GM18505 (cell line): Measurements from ENCODE around the gene BMP10.
A peak's percentile ranks its signal among the peaks of the same experiment; 100 is the strongest.
"Not testable (repeated sequence)": the region's sequence is repeated elsewhere in the genome, so short reads cannot be mapped to it uniquely, and the experiment has no call there.

ENCODE experiments used
- ATAC-seq: cut with Tn5 transposase; IDR thresholded peaks from one replicate; pipeline ENCODE4 v1.9.1; 2021; ENCODE audit not compliant: unreplicated experiment
- POLR2A ChIP-seq: IDR thresholded peaks from 4 replicates; pipeline ENCODE4 v1.6.1; 2011; ENCODE audit warnings: borderline replicate concordance; ENCODE audit not compliant: insufficient read depth, insufficient read length; ENCODE audit errors: extremely low read depth

BMP10 gene

DNA sequence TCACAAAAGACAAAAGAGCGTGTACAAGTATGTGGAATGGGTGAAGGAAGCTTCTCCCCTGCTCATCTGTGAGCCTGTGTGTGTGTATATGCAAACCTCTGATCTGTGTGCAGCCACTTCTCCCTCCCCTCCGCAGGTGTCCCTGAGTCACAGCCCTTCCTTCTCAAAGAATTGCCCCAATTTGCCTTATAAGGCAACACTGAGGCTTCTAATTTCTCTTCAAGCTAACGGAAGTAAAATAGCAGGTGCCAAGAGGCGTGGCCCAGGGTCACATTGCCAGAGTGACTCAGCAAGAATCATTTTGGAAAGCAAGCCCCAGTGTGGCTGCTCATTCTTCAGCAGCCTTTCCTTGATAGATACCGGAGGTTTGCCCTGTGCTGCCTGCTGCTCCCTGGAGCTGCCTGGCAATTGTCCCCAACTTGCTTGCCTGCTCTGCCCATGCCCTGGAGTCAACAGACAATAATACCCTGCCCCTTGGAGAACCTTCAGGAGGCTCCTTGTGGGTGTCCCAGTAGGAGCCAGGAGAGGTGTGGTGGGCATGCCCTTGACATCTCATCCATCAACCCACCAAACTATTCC lies 37.3 kb upstream of the BMP10 start:
- TF ChIP-seq POLR2A: peak; percentile 84
- peak; percentile 96 for ATAC-seq

- ATAC-seq: peak; percentile 24
- TF ChIP-seq POLR2A: no peak
These were observed 36.7 kb upstream of the BMP10 start for GRCh38 chr2:68907920-68908253.

DNA sequence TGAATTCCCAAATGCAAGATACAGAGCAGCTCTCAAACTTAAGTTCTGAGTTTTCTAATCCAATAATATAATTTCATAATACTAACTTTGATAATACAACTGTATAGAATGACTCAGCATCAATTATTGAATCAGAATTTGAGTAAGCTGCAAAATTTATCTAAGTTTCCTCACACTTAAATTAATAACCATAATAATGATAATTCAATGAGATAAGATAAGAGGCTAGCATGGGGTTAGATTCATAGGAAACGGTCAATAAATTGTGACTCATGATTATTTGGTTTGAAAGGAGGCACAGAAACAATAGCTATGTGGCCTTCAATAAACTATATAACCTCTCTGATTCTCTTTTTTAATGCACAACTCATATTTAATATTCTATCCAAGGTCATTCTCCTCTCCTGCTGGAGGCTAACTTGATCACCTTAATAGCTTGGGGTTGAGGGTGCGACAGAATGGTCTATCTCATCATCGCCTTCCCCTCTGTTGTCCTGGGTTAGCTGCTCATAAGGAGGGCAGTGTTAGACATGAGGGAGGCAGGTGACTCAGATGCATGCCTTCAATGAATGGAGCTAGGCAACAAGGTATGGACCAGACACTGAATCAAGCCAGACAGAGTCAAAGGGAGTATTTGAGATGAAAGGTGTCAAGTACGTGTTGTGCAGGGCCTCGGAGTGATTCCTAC lies 36.2 kb upstream of the BMP10 start:
- no peak for TF ChIP-seq POLR2A
- no peak for ATAC-seq

GRCh38 chr2:68906716-68907115 lies 35.5 kb upstream of the BMP10 start:
- TF ChIP-seq POLR2A: no peak
- ATAC-seq: no peak

- no peak for ATAC-seq
- TF ChIP-seq POLR2A: no peak
These were observed 33.9 kb upstream of the BMP10 start for GRCh38 chr2:68905116-68905515.

- ATAC-seq: no peak
- no peak for TF ChIP-seq POLR2A
These were observed 30.4 kb upstream of the BMP10 start for GRCh38 chr2:68901561-68901960.

DNA sequence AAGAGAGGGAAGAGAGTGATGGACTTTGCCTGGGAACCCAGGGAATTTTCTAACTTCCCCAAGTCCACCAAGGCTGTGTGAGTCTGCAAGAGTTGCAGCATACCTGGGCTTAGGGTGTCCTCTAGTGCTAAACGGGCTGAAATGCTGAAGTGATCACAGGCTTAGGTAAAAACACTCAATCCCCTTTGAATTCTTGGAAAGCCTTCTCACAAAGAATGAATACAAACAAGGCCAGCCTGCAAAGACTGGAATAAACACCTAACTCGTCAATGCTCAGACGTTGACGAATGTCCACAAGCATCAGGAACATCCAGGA lies 30.0 kb upstream of the BMP10 start:
- TF ChIP-seq POLR2A: no peak
- no peak for ATAC-seq

- no peak for TF ChIP-seq POLR2A
- no peak for ATAC-seq
These were observed 29.4 kb upstream of the BMP10 start for GRCh38 chr2:68900496-68901198.

DNA sequence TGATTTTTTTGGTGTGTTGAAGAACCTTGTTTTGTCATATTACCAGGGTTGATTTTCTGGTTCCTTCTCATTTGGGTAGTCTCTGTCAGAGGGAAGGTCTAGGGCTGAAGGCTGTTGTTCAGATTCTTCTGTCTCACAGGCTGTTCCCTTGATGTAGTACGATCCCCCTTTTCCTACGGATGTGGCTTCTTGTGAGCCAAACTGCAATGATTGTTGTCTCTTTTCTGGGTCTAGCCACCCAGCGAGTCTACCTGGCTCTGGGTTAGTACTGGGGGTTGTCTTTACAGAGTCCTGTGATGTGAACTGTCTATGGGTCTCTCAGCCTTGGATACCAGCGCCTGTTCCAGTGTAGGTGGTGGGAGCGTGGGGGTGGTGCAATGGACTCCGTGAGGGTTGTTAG lies 24.8 kb upstream of the BMP10 start:
- not testable (repeated sequence) for ATAC-seq

DNA sequence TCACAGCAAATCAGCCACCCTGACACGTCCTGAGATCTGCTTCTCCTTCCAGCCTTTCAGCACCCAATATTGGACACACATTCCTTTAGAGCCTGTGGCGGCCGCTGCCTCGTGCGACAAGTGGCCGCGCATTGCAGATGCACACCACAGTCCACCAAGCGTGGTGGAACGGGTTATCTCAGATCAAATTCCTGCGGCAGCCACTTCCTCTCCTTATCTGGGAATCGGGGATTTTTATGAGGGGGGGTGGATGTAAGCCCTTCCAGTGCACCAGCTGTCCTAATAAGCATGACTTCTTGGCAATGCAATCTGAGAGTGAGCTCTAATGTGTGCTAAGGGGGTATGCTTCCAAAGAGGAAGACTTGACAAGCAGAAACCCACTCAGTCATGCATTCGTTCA lies 18.3 kb upstream of the BMP10 start:
- no peak for ATAC-seq
- TF ChIP-seq POLR2A: no peak

- no peak for ATAC-seq
- TF ChIP-seq POLR2A: no peak
These were observed 17.8 kb upstream of the BMP10 start for GRCh38 chr2:68889021-68889420.

- ATAC-seq: no peak
- no peak for TF ChIP-seq POLR2A
These were observed 17.0 kb upstream of the BMP10 start for GRCh38 chr2:68888038-68888704.

- ATAC-seq: no peak
These were observed 14.5 kb upstream of the BMP10 start for GRCh38 chr2:68885811-68886075.

More at GRCh38 chr2:68885811-68886075, 14.5 kb upstream of the BMP10 start:
- TF ChIP-seq POLR2A: no peak
